BE2C (cell line): ENCODE data around the gene DIO2.

ENCODE experiments used
- DNase-seq: peaks from one replicate; pipeline ENCODE4 v3.0.0-alpha.2; 2020
- H3K27me3 ChIP-seq: fragments of 250-450 bp; sonication (Bioruptor Pico); 2 replicates; pipeline ENCODE4 v1.5.1; 2020; ENCODE audit warnings: mild to moderate bottlenecking
- H3K36me3 ChIP-seq: fragments of 250-450 bp; sonication (Bioruptor Pico); 2 replicates; pipeline ENCODE4 v1.5.1; 2020; ENCODE audit warnings: mild to moderate bottlenecking
- H3K4me1 ChIP-seq: fragments of 250-450 bp; sonication (Bioruptor Pico); 2 replicates; pipeline ENCODE4 v1.5.1; 2020
- H3K4me3 ChIP-seq: 2 replicates; pipeline ENCODE4 v1.5.1; 2011; ENCODE audit warnings: low read depth, low read length
- H3K9me3 ChIP-seq: fragments of 250-450 bp; sonication (Bioruptor Pico); 2 replicates; pipeline ENCODE4 v1.5.1; 2020
- CTCF ChIP-seq: IDR thresholded peaks from 2 replicates; pipeline ENCODE4 v1.5.1; 2012; ENCODE audit warnings: mild to moderate bottlenecking, low read depth, low read length

Gene DIO2

GRCh38 chr14:80150301-80150700 lies 61.0 kb downstream of the DIO2 start:
- H3K36me3 ChIP-seq: no peaks in the 10 kb centered on the region
- no peaks in the 10 kb centered on the region for H3K27me3 ChIP-seq
- no peaks in the 10 kb centered on the region for H3K4me1 ChIP-seq
- no peak for TF ChIP-seq CTCF
- H3K4me3 ChIP-seq: no peak overlapping the region
- no peaks in the 10 kb centered on the region for H3K9me3 ChIP-seq
- DNase-seq: no peak
